ENCODE data around the gene OGFOD3.

GRCh38 chr17:82357394-82357793, 61.0 kb downstream of the OGFOD3 start:
- TF ChIP-seq POLR2A (IDR thresholded peaks at IDR 0.05; ENCODE audit: low read length) (no peak), GATA1 (IDR thresholded peaks at IDR 0.05; ENCODE audit: low read depth, low read length) (no peak)
